GM18520 (cell line): ENCODE results near the gene SH3RF3.
"Not testable (repeated sequence)": the region's sequence is repeated elsewhere in the genome, so short reads cannot be mapped to it uniquely, and the experiment has no call there.

Source experiments
- ATAC-seq: cut with Tn5 transposase; IDR thresholded peaks from one replicate; pipeline ENCODE4 v1.9.1; 2021; ENCODE audit not compliant: unreplicated experiment

SH3RF3 gene

GRCh38 chr2:109214651-109215371, 85.8 kb downstream of the SH3RF3 start:
- no peak for ATAC-seq

- ATAC-seq: no peak
Measured at GRCh38 chr2:109215866-109216265, 86.9 kb downstream of the SH3RF3 start.

GRCh38 chr2:109216332-109216731, 87.3 kb downstream of the SH3RF3 start:
- no peak for ATAC-seq

- ATAC-seq: no peak
Measured at GRCh38 chr2:109217362-109218086, 88.5 kb downstream of the SH3RF3 start.

GRCh38 chr2:109218087-109218791, 89.2 kb downstream of the SH3RF3 start:
- ATAC-seq: no peak

GRCh38 chr2:109218792-109219126, 89.8 kb downstream of the SH3RF3 start:
- no peak for ATAC-seq

GRCh38 chr2:109220860-109221259, 91.9 kb downstream of the SH3RF3 start:
- no peak for ATAC-seq

- not testable (repeated sequence) for ATAC-seq
Measured at GRCh38 chr2:109221316-109221715, 92.3 kb downstream of the SH3RF3 start.

- no peak for ATAC-seq
Measured at GRCh38 chr2:109222422-109222821, 93.4 kb downstream of the SH3RF3 start.

- no peak for ATAC-seq
Measured at GRCh38 chr2:109222825-109223471, 93.9 kb downstream of the SH3RF3 start.

GRCh38 chr2:109223490-109223889, 94.5 kb downstream of the SH3RF3 start:
- ATAC-seq: no peak

GRCh38 chr2:109224341-109224740, 95.3 kb downstream of the SH3RF3 start:
- ATAC-seq: not testable (repeated sequence)

- no peak for ATAC-seq
Measured at GRCh38 chr2:109225170-109225782, 96.3 kb downstream of the SH3RF3 start.

GRCh38 chr2:109226128-109226527, 97.1 kb downstream of the SH3RF3 start:
- ATAC-seq: no peak

- ATAC-seq: no peak
Measured at GRCh38 chr2:109226622-109227021, 97.6 kb downstream of the SH3RF3 start.

GRCh38 chr2:109229094-109229675, 100.2 kb downstream of the SH3RF3 start:
- no peak for ATAC-seq

- no peak for ATAC-seq
Measured at GRCh38 chr2:109230941-109231420, 102.0 kb downstream of the SH3RF3 start.

GRCh38 chr2:109231428-109231827, 102.4 kb downstream of the SH3RF3 start:
- no peak for ATAC-seq

- ATAC-seq: no peak
Measured at GRCh38 chr2:109231996-109232705, 103.1 kb downstream of the SH3RF3 start.

GRCh38 chr2:109232909-109233308, 103.9 kb downstream of the SH3RF3 start:
- ATAC-seq: no peak
